ENCODE results near the gene GLP1R.

GRCh38 chr6:39075010-39075686 lies 26.6 kb downstream of the GLP1R start:
- no peak for TF ChIP-seq KDM1A (IDR thresholded peaks at IDR 0.05; ENCODE audit: low read depth)
- no peak for TF ChIP-seq CTCF (IDR thresholded peaks at IDR 0.05)
- TF ChIP-seq BHLHE40 (IDR thresholded peaks at IDR 0.05; ENCODE audit: low read depth, low read length), result no peak
- no peak for TF ChIP-seq CBX8 (IDR thresholded peaks at IDR 0.05)

Data from A549 (cell line).